OCI-LY3 (cell line): ENCODE results near the gene SPECC1L.
"Not testable (repeated sequence)": the region's sequence is repeated elsewhere in the genome, so short reads cannot be mapped to it uniquely, and the experiment has no call there.

Experiments
- CTCF ChIP-seq: fragments of 200-600, 300-600 bp; sonication (generic); IDR thresholded peaks from 2 replicates; pipeline ENCODE4 v1.5.1; 2014; ENCODE audit warnings: antibody characterized with exemption, low read length, low read depth
- EZH2phosphoT487 ChIP-seq: fragments of 200-600 bp; shearing (Covaris generic); IDR thresholded peaks from 2 replicates; pipeline ENCODE4 v1.6.1; 2018; ENCODE audit warnings: antibody characterized with exemption, mixed run types, low read depth

DNA sequence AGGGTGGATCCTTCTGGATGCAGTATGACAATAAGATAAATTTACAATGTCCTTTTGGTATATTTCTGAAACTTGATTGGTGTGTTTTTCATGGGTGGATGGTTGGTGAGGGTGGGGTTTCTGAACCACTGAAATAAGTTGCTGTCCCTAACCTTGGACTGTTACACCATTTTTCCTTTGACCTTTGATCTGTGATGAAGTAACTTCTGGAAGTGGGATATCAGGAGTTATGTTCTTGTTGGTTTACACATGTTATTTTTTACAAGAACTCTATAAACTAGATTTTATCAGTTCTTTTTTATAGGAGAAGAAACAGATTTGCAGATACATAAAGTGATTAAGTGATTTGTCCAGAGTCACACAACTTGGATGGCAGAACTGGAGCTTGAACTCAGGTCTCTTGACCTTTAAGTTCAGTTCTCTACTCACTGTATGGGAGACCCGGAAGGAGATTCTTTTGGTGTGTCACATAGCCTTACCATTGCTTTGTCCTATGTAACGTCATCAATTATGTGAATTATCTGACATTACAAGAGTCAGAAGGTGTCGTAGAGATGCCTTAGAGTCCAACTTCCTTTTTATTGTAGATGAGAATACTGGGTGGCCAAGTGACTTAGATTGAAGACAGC is 21.7 kb downstream of the SPECC1L start:
- not testable (repeated sequence) for TF ChIP-seq CTCF, EZH2phosphoT487
